SK-N-SH treated with all-trans-retinoic acid at 6 μM for 48 hours (cell line): Measurements from ENCODE around the gene TMEM150B.

Experiments used
- ATAC-seq: fragments of 200-7000 bp; cut with Tn5 transposase; 3 replicates; pipeline ENCODE4 v1.9.1; 2020; ENCODE audit warnings: mild to moderate bottlenecking, moderate library complexity
- ARNTL ChIP-seq: fragments of 450-650 bp; formaldehyde crosslinking; IDR thresholded peaks from 2 replicates; pipeline ENCODE4 v1.5.0; 2020; ENCODE audit warnings: low read depth, mild to moderate bottlenecking, moderate library complexity, borderline replicate concordance
- BACH2 ChIP-seq: fragments of 250-450 bp; sonication (Bioruptor Pico); IDR thresholded peaks from 2 replicates; pipeline ENCODE4 v1.9.0; 2021; ENCODE audit warnings: mild to moderate bottlenecking, borderline replicate concordance
- CREB5 ChIP-seq: fragments of 250-450 bp; sonication (Bioruptor Pico); IDR thresholded peaks from 2 replicates; pipeline ENCODE4 v1.5.1; 2020; ENCODE audit warnings: low read depth, mild to moderate bottlenecking, moderate library complexity
- CSDC2 ChIP-seq: fragments of 250-450 bp; sonication (Bioruptor Pico); IDR thresholded peaks from 2 replicates; pipeline ENCODE4 v1.5.0; 2020; ENCODE audit warnings: mild to moderate bottlenecking, moderate library complexity
- ESRRG ChIP-seq: fragments of 250-450 bp; sonication (Bioruptor Pico); IDR thresholded peaks from 2 replicates; pipeline ENCODE4 v1.6.1; 2021; ENCODE audit warnings: mild to moderate bottlenecking
- GLIS3 ChIP-seq: fragments of 250-450 bp; sonication (Bioruptor Pico); IDR thresholded peaks from 2 replicates; pipeline ENCODE4 v1.5.0; 2020; ENCODE audit warnings: mild to moderate bottlenecking, moderate library complexity
- ISL1 ChIP-seq: fragments of 250-450 bp; sonication (Bioruptor Pico); IDR thresholded peaks from 2 replicates; pipeline ENCODE4 v2.1.2; 2022; ENCODE audit warnings: mild to moderate bottlenecking, moderate library complexity
- OSR1 ChIP-seq: fragments of 250-450 bp; sonication (Bioruptor Pico); IDR thresholded peaks from 2 replicates; pipeline ENCODE4 v1.8.0; 2022; ENCODE audit warnings: moderate library complexity, mild to moderate bottlenecking, inconsistent platforms
- PATZ1 ChIP-seq: fragments of 250-450 bp; sonication (Bioruptor Pico); IDR thresholded peaks from 2 replicates; pipeline ENCODE4 v1.8.0; 2020; ENCODE audit warnings: mild to moderate bottlenecking, moderate library complexity, borderline replicate concordance
- RARB ChIP-seq: fragments of 250-450 bp; sonication (Bioruptor Pico); IDR thresholded peaks from 2 replicates; pipeline ENCODE4 v1.8.0; 2021; ENCODE audit warnings: mild to moderate bottlenecking, moderate library complexity
- SNAI2 ChIP-seq: fragments of 250-450 bp; sonication (Bioruptor Pico); IDR thresholded peaks from 2 replicates; pipeline ENCODE4 v1.5.0; 2020; ENCODE audit warnings: mild to moderate bottlenecking, moderate library complexity
- TCF4 ChIP-seq: fragments of 250-450 bp; sonication (Bioruptor Pico); IDR thresholded peaks from 2 replicates; pipeline ENCODE4 v1.8.0; 2021; ENCODE audit warnings: mild to moderate bottlenecking, moderate library complexity, borderline replicate concordance
- TOX ChIP-seq: fragments of 250-450 bp; sonication (Bioruptor Pico); IDR thresholded peaks from 2 replicates; pipeline ENCODE4 v1.8.0; 2021; ENCODE audit warnings: mild to moderate bottlenecking, moderate library complexity, borderline replicate concordance
- TSHZ2 ChIP-seq: fragments of 250-450 bp; sonication (Bioruptor Pico); IDR thresholded peaks from 2 replicates; pipeline ENCODE4 v1.5.0; 2020; ENCODE audit warnings: mild to moderate bottlenecking, moderate library complexity
- ZC3H10 ChIP-seq: fragments of 250-450 bp; sonication (Bioruptor Pico); IDR thresholded peaks from 2 replicates; pipeline ENCODE4 v1.5.1; 2021; ENCODE audit warnings: mild to moderate bottlenecking, moderate library complexity
- ZFP3 ChIP-seq: fragments of 250-450 bp; sonication (Bioruptor Pico); IDR thresholded peaks from 2 replicates; pipeline ENCODE4 v1.5.0; 2020; ENCODE audit warnings: mild to moderate bottlenecking, moderate library complexity
- ZFP30 ChIP-seq: fragments of 450-650 bp; formaldehyde crosslinking; IDR thresholded peaks from 2 replicates; pipeline ENCODE4 v1.5.0; 2022; ENCODE audit warnings: mild to moderate bottlenecking, moderate library complexity
- ZNF565 ChIP-seq: fragments of 450-650 bp; formaldehyde crosslinking; conservative IDR thresholded peaks from 2 replicates; pipeline ENCODE4 v1.5.0; 2020; ENCODE audit warnings: low read depth, mild to moderate bottlenecking, moderate library complexity
- ZNF70 ChIP-seq: fragments of 450-650 bp; formaldehyde crosslinking; IDR thresholded peaks from 2 replicates; pipeline ENCODE4 v1.5.0; 2020; ENCODE audit warnings: mild to moderate bottlenecking, moderate library complexity
- ZNF8 ChIP-seq: fragments of 450-650 bp; formaldehyde crosslinking; IDR thresholded peaks from 2 replicates; pipeline ENCODE4 v1.5.0; 2020; ENCODE audit warnings: mild to moderate bottlenecking, moderate library complexity
- TF ChIP-seq, protein P1 (sequence below): fragments of 250-450 bp; sonication (Bioruptor Pico); IDR thresholded peaks from 2 replicates; pipeline ENCODE4 v1.5.1; 2021; ENCODE audit warnings: mild to moderate bottlenecking, moderate library complexity
- TF ChIP-seq, protein P2 (sequence below): fragments of 250-450 bp; sonication (Bioruptor Pico); IDR thresholded peaks from 2 replicates; pipeline ENCODE4 v1.8.0; 2021; ENCODE audit warnings: low read depth, mild to moderate bottlenecking, moderate library complexity, borderline replicate concordance

The TMEM150B gene

GRCh38 chr19:55366790-55367189 is 41.6 kb upstream of the TMEM150B start:
- TF ChIP-seq, protein P1, sequence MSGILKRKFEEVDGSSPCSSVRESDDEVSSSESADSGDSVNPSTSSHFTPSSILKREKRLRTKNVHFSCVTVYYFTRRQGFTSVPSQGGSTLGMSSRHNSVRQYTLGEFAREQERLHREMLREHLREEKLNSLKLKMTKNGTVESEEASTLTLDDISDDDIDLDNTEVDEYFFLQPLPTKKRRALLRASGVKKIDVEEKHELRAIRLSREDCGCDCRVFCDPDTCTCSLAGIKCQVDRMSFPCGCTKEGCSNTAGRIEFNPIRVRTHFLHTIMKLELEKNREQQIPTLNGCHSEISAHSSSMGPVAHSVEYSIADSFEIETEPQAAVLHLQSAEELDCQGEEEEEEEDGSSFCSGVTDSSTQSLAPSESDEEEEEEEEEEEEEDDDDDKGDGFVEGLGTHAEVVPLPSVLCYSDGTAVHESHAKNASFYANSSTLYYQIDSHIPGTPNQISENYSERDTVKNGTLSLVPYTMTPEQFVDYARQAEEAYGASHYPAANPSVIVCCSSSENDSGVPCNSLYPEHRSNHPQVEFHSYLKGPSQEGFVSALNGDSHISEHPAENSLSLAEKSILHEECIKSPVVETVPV = no peak
- TF ChIP-seq ZNF565 (no peak), ISL1 (no peak), RARB (CRISPR knock-in tag) (no peak), ARNTL (CRISPR knock-in tag) (no peak), ZNF8 (CRISPR knock-in tag) (no peak), TCF4 (CRISPR knock-in tag) (no peak), ZFP3 (CRISPR knock-in tag) (no peak), ZFP30 (no peak), TOX (CRISPR knock-in tag) (no peak), CREB5 (no peak), SNAI2 (CRISPR knock-in tag) (no peak), CSDC2 (CRISPR knock-in tag) (no peak), OSR1 (CRISPR knock-in tag) (no peak), ZC3H10 (CRISPR knock-in tag) (no peak), BACH2 (CRISPR knock-in tag) (no peak)
- no peak for ATAC-seq

DNA sequence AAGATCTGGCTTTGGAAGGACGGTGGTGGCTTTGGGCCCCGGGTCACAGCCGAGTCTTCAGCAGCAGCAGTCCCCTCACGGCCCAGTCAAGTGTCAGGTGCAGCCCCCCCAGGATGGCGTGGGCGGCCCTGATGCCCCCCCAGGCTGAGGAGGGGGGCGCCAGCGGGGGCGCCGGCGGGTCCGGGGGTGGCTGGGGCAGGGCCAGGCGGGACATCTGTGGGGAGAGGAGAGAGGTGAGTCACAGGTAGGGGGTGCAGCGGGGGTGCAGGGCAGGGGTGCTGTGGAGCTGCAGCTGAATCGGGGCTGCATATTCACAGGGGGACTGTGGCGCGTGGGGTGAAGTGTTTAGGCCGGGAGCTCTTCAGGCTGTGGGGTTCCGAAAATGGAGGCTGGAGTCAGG is 40.8 kb upstream of the TMEM150B start:
- no peak for TF ChIP-seq ZNF565
- TF ChIP-seq CSDC2 (CRISPR knock-in tag) = no peak
- no peak for TF ChIP-seq GLIS3
- no peak for TF ChIP-seq CREB5
- TF ChIP-seq PATZ1 (CRISPR knock-in tag) = no peak
- ATAC-seq = no peak

- TF ChIP-seq ARNTL (CRISPR knock-in tag) = no peak
- no peak for TF ChIP-seq ZFP30
- no peak for TF ChIP-seq RARB (CRISPR knock-in tag)
- TF ChIP-seq BACH2 (CRISPR knock-in tag) = no peak
- no peak for TF ChIP-seq TCF4 (CRISPR knock-in tag)
- TF ChIP-seq ZNF70 (CRISPR knock-in tag) = no peak
- TF ChIP-seq ZNF565 = no peak
- TF ChIP-seq, protein P2, sequence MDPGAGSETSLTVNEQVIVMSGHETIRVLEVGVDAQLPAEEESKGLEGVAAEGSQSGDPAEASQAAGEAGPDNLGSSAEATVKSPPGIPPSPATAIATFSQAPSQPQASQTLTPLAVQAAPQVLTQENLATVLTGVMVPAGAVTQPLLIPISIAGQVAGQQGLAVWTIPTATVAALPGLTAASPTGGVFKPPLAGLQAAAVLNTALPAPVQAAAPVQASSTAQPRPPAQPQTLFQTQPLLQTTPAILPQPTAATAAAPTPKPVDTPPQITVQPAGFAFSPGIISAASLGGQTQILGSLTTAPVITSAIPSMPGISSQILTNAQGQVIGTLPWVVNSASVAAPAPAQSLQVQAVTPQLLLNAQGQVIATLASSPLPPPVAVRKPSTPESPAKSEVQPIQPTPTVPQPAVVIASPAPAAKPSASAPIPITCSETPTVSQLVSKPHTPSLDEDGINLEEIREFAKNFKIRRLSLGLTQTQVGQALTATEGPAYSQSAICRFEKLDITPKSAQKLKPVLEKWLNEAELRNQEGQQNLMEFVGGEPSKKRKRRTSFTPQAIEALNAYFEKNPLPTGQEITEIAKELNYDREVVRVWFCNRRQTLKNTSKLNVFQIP (CRISPR knock-in tag) = no peak
- TF ChIP-seq TSHZ2 (CRISPR knock-in tag) = no peak
- no peak for TF ChIP-seq OSR1 (CRISPR knock-in tag)
- TF ChIP-seq, protein P1 = no peak
- no peak for TF ChIP-seq ZC3H10 (CRISPR knock-in tag)
- TF ChIP-seq PATZ1 (CRISPR knock-in tag) = no peak
- no peak for TF ChIP-seq ZFP3 (CRISPR knock-in tag)
- TF ChIP-seq SNAI2 (CRISPR knock-in tag) = no peak
- no peak for TF ChIP-seq ESRRG (CRISPR knock-in tag)
- TF ChIP-seq ZNF8 (CRISPR knock-in tag) = no peak
- no peak for TF ChIP-seq GLIS3
- no peak for TF ChIP-seq CSDC2 (CRISPR knock-in tag)
- no peak for ATAC-seq
Measured at GRCh38 chr19:55365245-55365644, 40.1 kb upstream of the TMEM150B start.
